OCI-LY1 (cell line): ENCODE results near the gene DNM2.

ENCODE experiments used
- EZH2 ChIP-seq: fragments of 200-600 bp; sonication (generic), shearing (Covaris generic); IDR thresholded peaks from 2 replicates; pipeline ENCODE4 v1.8.0; 2017; ENCODE audit warnings: borderline replicate concordance, mixed run types, mild to moderate bottlenecking, antibody characterized with exemption, low read length, moderate library complexity, mixed read lengths
- TF ChIP-seq, protein P1 (sequence below): fragments of 200-600 bp; sonication (generic), shearing (Covaris generic); IDR thresholded peaks from 2 replicates; pipeline ENCODE4 v1.5.1; 2017; ENCODE audit warnings: mild to moderate bottlenecking, antibody characterized with exemption, low read length, moderate library complexity, mixed read lengths

GRCh38 chr19:10685210-10685609 is 32.7 kb upstream of the DNM2 start:
- TF ChIP-seq EZH2, result no peak
- TF ChIP-seq, protein P1, sequence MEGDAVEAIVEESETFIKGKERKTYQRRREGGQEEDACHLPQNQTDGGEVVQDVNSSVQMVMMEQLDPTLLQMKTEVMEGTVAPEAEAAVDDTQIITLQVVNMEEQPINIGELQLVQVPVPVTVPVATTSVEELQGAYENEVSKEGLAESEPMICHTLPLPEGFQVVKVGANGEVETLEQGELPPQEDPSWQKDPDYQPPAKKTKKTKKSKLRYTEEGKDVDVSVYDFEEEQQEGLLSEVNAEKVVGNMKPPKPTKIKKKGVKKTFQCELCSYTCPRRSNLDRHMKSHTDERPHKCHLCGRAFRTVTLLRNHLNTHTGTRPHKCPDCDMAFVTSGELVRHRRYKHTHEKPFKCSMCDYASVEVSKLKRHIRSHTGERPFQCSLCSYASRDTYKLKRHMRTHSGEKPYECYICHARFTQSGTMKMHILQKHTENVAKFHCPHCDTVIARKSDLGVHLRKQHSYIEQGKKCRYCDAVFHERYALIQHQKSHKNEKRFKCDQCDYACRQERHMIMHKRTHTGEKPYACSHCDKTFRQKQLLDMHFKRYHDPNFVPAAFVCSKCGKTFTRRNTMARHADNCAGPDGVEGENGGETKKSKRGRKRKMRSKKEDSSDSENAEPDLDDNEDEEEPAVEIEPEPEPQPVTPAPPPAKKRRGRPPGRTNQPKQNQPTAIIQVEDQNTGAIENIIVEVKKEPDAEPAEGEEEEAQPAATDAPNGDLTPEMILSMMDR, result no peak
